HG03520 (cell line): ENCODE measurements around the gene TAAR9.

Experiments
- ATAC-seq: cut with Tn5 transposase; IDR thresholded peaks from one replicate; pipeline ENCODE4 v1.9.1; 2021; ENCODE audit warnings: mild to moderate bottlenecking, moderate library complexity; ENCODE audit not compliant: unreplicated experiment

TAAR9 gene

GRCh38 chr6:132587424-132587823, 49.3 kb downstream of the TAAR9 start:
- no peak for ATAC-seq
